ENCODE results near the gene ADGRF5.
A peak's percentile ranks its signal among the peaks of the same experiment; 100 is the strongest.
"Not testable (repeated sequence)": the region's sequence is repeated elsewhere in the genome, so short reads cannot be mapped to it uniquely, and the experiment has no call there.

The ADGRF5 gene

GRCh38 chr6:46850792-46851191, 70.9 kb downstream of the ADGRF5 start:
- 0 out of 2 replicates have a peak, but pooled peaks cover 3% of the 10 kb centered on the region for H3K4me1 ChIP-seq (ENCODE audit: insufficient read depth, low read length)
- H3K9ac ChIP-seq (ENCODE audit: low read depth, low read length): no peak overlapping the region
- H3K36me3 ChIP-seq (ENCODE audit: insufficient read depth, low read length): no peaks in the 10 kb centered on the region
- H3K27me3 ChIP-seq (ENCODE audit: insufficient read depth, low read length): peaks cover 10% of the 10 kb centered on the region; the same call in 1 of the 2 replicates
- WGBS: 98% methylated on average over 2 of the region's 2 CpGs
- H3K4me3 ChIP-seq (ENCODE audit: low read length): no peak overlapping the region
- H3K9me3 ChIP-seq (ENCODE audit: insufficient read depth, low read depth, low read length): no peaks in the 10 kb centered on the region
- no peak overlapping the region for H3K27ac ChIP-seq (ENCODE audit: low read depth, low read length)

GRCh38 chr6:46849361-46849690, 72.4 kb downstream of the ADGRF5 start:
- Histone ChIP-seq H3K27ac (ENCODE audit: low read depth, low read length) (no peak overlapping the region), H3K4me3 (ENCODE audit: low read length) (no peak overlapping the region), H3K4me1 (ENCODE audit: insufficient read depth, low read length) (0 out of 2 replicates have a peak, but pooled peaks cover 3% of the 10 kb centered on the region), H3K9me3 (ENCODE audit: insufficient read depth, low read depth, low read length) (no peaks in the 10 kb centered on the region), H3K36me3 (ENCODE audit: insufficient read depth, low read length) (no peaks in the 10 kb centered on the region), H3K9ac (ENCODE audit: low read depth, low read length) (no peak overlapping the region), H3K27me3 (ENCODE audit: insufficient read depth, low read length) (peaks cover 10% of the 10 kb centered on the region; the same call in 1 of the 2 replicates)
- 91% methylated on average over 5 of the region's 5 CpGs for WGBS

GRCh38 chr6:46848684-46849360, 72.9 kb downstream of the ADGRF5 start:
- H3K4me3 ChIP-seq (ENCODE audit: low read length): peak overlapping the region; percentile 27
- H3K27ac ChIP-seq (ENCODE audit: low read depth, low read length): no peak overlapping the region
- peaks cover 10% of the 10 kb centered on the region; the same call in 1 of the 2 replicates for H3K27me3 ChIP-seq (ENCODE audit: insufficient read depth, low read length)
- H3K36me3 ChIP-seq (ENCODE audit: insufficient read depth, low read length): no peaks in the 10 kb centered on the region
- H3K9ac ChIP-seq (ENCODE audit: low read depth, low read length): no peak overlapping the region
- H3K4me1 ChIP-seq (ENCODE audit: insufficient read depth, low read length): 0 out of 2 replicates have a peak, but pooled peaks cover 3% of the 10 kb centered on the region
- no peaks in the 10 kb centered on the region for H3K9me3 ChIP-seq (ENCODE audit: insufficient read depth, low read depth, low read length)
- WGBS: 7% methylated on average over 24 of the region's 25 CpGs

GRCh38 chr6:46845126-46845525, 76.6 kb downstream of the ADGRF5 start:
- no peak overlapping the region for H3K27ac ChIP-seq (ENCODE audit: low read depth, low read length)
- 0 out of 2 replicates have a peak, but pooled peaks cover 3% of the 10 kb centered on the region for H3K4me1 ChIP-seq (ENCODE audit: insufficient read depth, low read length)
- no peak overlapping the region for H3K4me3 ChIP-seq (ENCODE audit: low read length)
- H3K9ac ChIP-seq (ENCODE audit: low read depth, low read length): no peak overlapping the region
- WGBS: 87% methylated on average over 5 of the region's 5 CpGs
- H3K27me3 ChIP-seq (ENCODE audit: insufficient read depth, low read length): peaks cover 10% of the 10 kb centered on the region; the same call in 1 of the 2 replicates
- no peaks in the 10 kb centered on the region for H3K36me3 ChIP-seq (ENCODE audit: insufficient read depth, low read length)
- H3K9me3 ChIP-seq (ENCODE audit: insufficient read depth, low read depth, low read length): peaks cover 10% of the 10 kb centered on the region

GRCh38 chr6:46842252-46842846, 79.4 kb downstream of the ADGRF5 start:
- H3K9ac ChIP-seq (ENCODE audit: low read depth, low read length); H3K9me3 ChIP-seq (ENCODE audit: insufficient read depth, low read depth, low read length); H3K27me3 ChIP-seq (ENCODE audit: insufficient read depth, low read length); H3K27ac ChIP-seq (ENCODE audit: low read depth, low read length); H3K4me1 ChIP-seq (ENCODE audit: insufficient read depth, low read length); H3K36me3 ChIP-seq (ENCODE audit: insufficient read depth, low read length); H3K4me3 ChIP-seq (ENCODE audit: low read length): not testable (repeated sequence)
- WGBS: 94% methylated on average over 5 of the region's 6 CpGs

- H3K27me3 ChIP-seq (ENCODE audit: insufficient read depth, low read length): no peaks in the 10 kb centered on the region
- H3K4me1 ChIP-seq (ENCODE audit: insufficient read depth, low read length): no peaks in the 10 kb centered on the region
- H3K9me3 ChIP-seq (ENCODE audit: insufficient read depth, low read depth, low read length): peaks cover 8% of the 10 kb centered on the region
- no peak overlapping the region for H3K9ac ChIP-seq (ENCODE audit: low read depth, low read length)
- H3K27ac ChIP-seq (ENCODE audit: low read depth, low read length): no peak overlapping the region
- no peaks in the 10 kb centered on the region for H3K36me3 ChIP-seq (ENCODE audit: insufficient read depth, low read length)
- no peak overlapping the region for H3K4me3 ChIP-seq (ENCODE audit: low read length)
- 96% methylated on average over 2 of the region's 2 CpGs for WGBS
Measured at GRCh38 chr6:46838033-46838432, 83.7 kb downstream of the ADGRF5 start.

- H3K9ac ChIP-seq (ENCODE audit: low read depth, low read length); H3K4me3 ChIP-seq (ENCODE audit: low read length); H3K9me3 ChIP-seq (ENCODE audit: insufficient read depth, low read depth, low read length); H3K4me1 ChIP-seq (ENCODE audit: insufficient read depth, low read length); H3K27me3 ChIP-seq (ENCODE audit: insufficient read depth, low read length); H3K27ac ChIP-seq (ENCODE audit: low read depth, low read length); H3K36me3 ChIP-seq (ENCODE audit: insufficient read depth, low read length): not testable (repeated sequence)
- WGBS: 93% methylated on average over 2 of the region's 2 CpGs
Measured at GRCh38 chr6:46834991-46835390, 86.7 kb downstream of the ADGRF5 start.

GRCh38 chr6:46834257-46834916, 87.4 kb downstream of the ADGRF5 start:
- not testable (repeated sequence) for H3K36me3 ChIP-seq (ENCODE audit: insufficient read depth, low read length); H3K9me3 ChIP-seq (ENCODE audit: insufficient read depth, low read depth, low read length); H3K4me3 ChIP-seq (ENCODE audit: low read length); H3K27me3 ChIP-seq (ENCODE audit: insufficient read depth, low read length); H3K9ac ChIP-seq (ENCODE audit: low read depth, low read length); H3K4me1 ChIP-seq (ENCODE audit: insufficient read depth, low read length); H3K27ac ChIP-seq (ENCODE audit: low read depth, low read length)
- WGBS: 72% methylated on average over 7 of the region's 7 CpGs

GRCh38 chr6:46832816-46833215, 88.9 kb downstream of the ADGRF5 start:
- no peak overlapping the region for H3K27ac ChIP-seq (ENCODE audit: low read depth, low read length)
- no peaks in the 10 kb centered on the region for H3K4me1 ChIP-seq (ENCODE audit: insufficient read depth, low read length)
- H3K9me3 ChIP-seq (ENCODE audit: insufficient read depth, low read depth, low read length): no peaks in the 10 kb centered on the region
- H3K36me3 ChIP-seq (ENCODE audit: insufficient read depth, low read length): no peaks in the 10 kb centered on the region
- no peak overlapping the region for H3K9ac ChIP-seq (ENCODE audit: low read depth, low read length)
- H3K4me3 ChIP-seq (ENCODE audit: low read length): no peak overlapping the region
- H3K27me3 ChIP-seq (ENCODE audit: insufficient read depth, low read length): no peaks in the 10 kb centered on the region
- WGBS: 97% methylated on average over 2 of the region's 3 CpGs

GRCh38 chr6:46828939-46829338, 92.8 kb downstream of the ADGRF5 start:
- Histone ChIP-seq H3K27ac (ENCODE audit: low read depth, low read length) (no peak overlapping the region), H3K9ac (ENCODE audit: low read depth, low read length) (no peak overlapping the region), H3K27me3 (ENCODE audit: insufficient read depth, low read length) (no peaks in the 10 kb centered on the region), H3K36me3 (ENCODE audit: insufficient read depth, low read length) (no peaks in the 10 kb centered on the region), H3K4me1 (ENCODE audit: insufficient read depth, low read length) (no peaks in the 10 kb centered on the region), H3K9me3 (ENCODE audit: insufficient read depth, low read depth, low read length) (no peaks in the 10 kb centered on the region), H3K4me3 (ENCODE audit: low read length) (no peak overlapping the region)
- 78% methylated on average over 2 of the region's 2 CpGs for WGBS

- 97% methylated on average over 4 of the region's 4 CpGs for WGBS
- H3K36me3 ChIP-seq (ENCODE audit: insufficient read depth, low read length): no peaks in the 10 kb centered on the region
Measured at GRCh38 chr6:46821458-46821881, 100.3 kb downstream of the ADGRF5 start.

More at GRCh38 chr6:46821458-46821881, 100.3 kb downstream of the ADGRF5 start:
- H3K27me3 ChIP-seq (ENCODE audit: insufficient read depth, low read length): no peaks in the 10 kb centered on the region
- no peak overlapping the region for H3K9ac ChIP-seq (ENCODE audit: low read depth, low read length)
- no peaks in the 10 kb centered on the region for H3K4me1 ChIP-seq (ENCODE audit: insufficient read depth, low read length)
- no peaks in the 10 kb centered on the region for H3K9me3 ChIP-seq (ENCODE audit: insufficient read depth, low read depth, low read length)
- no peak overlapping the region for H3K27ac ChIP-seq (ENCODE audit: low read depth, low read length)
- no peak overlapping the region for H3K4me3 ChIP-seq (ENCODE audit: low read length)
